ENCODE data around the gene ERFL.
A peak's percentile ranks its signal among the peaks of the same experiment; 100 is the strongest.

The ERFL gene

DNA sequence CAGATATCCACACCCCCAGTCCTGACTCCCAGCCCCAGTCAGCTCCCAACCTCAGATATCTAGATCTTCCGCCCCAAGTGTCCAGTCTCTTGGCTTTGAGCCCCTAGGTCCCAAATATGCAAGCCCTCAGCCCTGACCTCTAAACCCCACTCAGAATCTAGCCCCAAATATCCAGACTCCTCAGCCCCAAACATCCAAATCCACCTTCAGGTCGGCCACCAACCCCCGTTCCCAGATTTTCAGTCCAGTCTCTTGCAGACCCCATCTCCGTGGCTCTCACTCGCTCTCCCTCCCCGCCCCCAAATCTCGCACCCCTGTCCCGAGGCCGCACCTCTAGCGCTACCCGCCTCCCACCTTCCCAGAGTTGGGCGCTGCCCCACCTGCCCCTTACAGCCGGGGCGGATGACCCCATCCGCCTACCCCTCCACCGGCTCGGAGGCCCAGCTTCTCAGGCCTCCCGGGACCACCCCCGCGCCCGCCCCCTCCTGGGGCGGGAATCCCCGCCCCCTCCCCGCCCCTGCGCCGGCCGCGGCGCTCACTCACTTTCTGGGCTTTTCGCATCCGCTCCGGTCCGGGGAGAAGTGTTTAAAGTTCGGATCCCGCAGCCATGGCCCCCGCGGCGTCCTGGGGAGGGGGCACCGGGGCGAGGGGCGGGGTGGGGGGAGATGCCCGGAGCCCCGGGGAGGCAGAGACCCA lies 604 bp downstream of the ERFL start:
- Histone ChIP-seq H3K27ac (ENCODE audit: poor library complexity, severe bottlenecking) (no peak overlapping the region), H3K36me3 (ENCODE audit: low read depth) (no peaks in the 10 kb centered on the region), H3K4me3 (ENCODE audit: severe bottlenecking) (no peak overlapping the region), H3K27me3 (ENCODE audit: insufficient read depth, poor library complexity, severe bottlenecking) (peaks cover 87% of the 10 kb centered on the region), H3K4me1 (ENCODE audit: insufficient read depth, poor library complexity, severe bottlenecking) (no peaks in the 10 kb centered on the region), H3K9me3 (ENCODE audit: severe bottlenecking) (no peaks in the 10 kb centered on the region)
- TF ChIP-seq, protein P1, sequence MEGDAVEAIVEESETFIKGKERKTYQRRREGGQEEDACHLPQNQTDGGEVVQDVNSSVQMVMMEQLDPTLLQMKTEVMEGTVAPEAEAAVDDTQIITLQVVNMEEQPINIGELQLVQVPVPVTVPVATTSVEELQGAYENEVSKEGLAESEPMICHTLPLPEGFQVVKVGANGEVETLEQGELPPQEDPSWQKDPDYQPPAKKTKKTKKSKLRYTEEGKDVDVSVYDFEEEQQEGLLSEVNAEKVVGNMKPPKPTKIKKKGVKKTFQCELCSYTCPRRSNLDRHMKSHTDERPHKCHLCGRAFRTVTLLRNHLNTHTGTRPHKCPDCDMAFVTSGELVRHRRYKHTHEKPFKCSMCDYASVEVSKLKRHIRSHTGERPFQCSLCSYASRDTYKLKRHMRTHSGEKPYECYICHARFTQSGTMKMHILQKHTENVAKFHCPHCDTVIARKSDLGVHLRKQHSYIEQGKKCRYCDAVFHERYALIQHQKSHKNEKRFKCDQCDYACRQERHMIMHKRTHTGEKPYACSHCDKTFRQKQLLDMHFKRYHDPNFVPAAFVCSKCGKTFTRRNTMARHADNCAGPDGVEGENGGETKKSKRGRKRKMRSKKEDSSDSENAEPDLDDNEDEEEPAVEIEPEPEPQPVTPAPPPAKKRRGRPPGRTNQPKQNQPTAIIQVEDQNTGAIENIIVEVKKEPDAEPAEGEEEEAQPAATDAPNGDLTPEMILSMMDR (IDR thresholded peaks at IDR 0.05; ENCODE audit: poor library complexity, severe bottlenecking), result no peak
- ATAC-seq (ENCODE audit: low read depth) (no peak), DNase-seq (ENCODE audit: low spot score) (no peak)

DNA sequence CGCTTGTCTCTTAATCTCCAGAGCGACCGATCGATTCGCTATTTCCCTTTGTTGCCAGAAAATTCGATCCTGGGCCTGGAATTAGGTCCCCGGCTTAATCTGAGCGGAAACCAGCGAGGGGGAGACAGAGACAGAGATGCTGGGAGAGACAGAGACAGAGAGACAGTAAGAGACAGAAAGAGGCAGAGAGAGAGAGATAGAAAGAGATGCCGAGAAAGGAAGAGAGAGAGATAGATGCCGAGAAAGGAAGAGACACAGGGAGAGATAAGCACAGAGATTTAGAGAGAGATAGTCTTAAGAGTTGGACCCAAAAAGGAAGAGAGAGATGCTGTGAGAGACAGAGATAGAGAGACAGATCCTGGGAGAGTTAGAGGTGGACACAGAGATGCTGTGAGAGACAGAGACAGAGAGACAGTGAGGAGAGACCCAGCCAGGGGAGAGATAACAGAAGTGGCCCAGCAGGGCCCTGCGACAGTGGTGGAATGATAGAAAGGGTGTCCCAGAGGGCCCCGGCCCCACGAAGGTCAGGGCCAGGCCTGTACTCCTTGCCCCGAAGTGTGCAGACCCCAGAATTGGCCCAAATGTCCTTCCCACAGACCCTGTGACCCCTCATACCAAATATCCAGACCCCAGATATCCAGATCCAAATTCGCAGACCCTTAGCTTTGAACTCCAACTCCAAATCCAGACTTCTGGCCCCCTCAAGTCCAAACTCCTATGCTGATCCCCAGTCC lies 1.3 kb downstream of the ERFL start:
- Histone ChIP-seq H3K27ac (ENCODE audit: poor library complexity, severe bottlenecking) (no peak overlapping the region), H3K9me3 (ENCODE audit: severe bottlenecking) (no peaks in the 10 kb centered on the region), H3K4me1 (ENCODE audit: insufficient read depth, poor library complexity, severe bottlenecking) (no peaks in the 10 kb centered on the region), H3K36me3 (ENCODE audit: low read depth) (no peaks in the 10 kb centered on the region), H3K27me3 (ENCODE audit: insufficient read depth, poor library complexity, severe bottlenecking) (peaks cover 87% of the 10 kb centered on the region), H3K4me3 (ENCODE audit: severe bottlenecking) (no peak overlapping the region)
- ATAC-seq (ENCODE audit: low read depth) (no peak), DNase-seq (ENCODE audit: low spot score) (no peak)
- TF ChIP-seq, protein P1 (IDR thresholded peaks at IDR 0.05; ENCODE audit: poor library complexity, severe bottlenecking), result no peak

DNA sequence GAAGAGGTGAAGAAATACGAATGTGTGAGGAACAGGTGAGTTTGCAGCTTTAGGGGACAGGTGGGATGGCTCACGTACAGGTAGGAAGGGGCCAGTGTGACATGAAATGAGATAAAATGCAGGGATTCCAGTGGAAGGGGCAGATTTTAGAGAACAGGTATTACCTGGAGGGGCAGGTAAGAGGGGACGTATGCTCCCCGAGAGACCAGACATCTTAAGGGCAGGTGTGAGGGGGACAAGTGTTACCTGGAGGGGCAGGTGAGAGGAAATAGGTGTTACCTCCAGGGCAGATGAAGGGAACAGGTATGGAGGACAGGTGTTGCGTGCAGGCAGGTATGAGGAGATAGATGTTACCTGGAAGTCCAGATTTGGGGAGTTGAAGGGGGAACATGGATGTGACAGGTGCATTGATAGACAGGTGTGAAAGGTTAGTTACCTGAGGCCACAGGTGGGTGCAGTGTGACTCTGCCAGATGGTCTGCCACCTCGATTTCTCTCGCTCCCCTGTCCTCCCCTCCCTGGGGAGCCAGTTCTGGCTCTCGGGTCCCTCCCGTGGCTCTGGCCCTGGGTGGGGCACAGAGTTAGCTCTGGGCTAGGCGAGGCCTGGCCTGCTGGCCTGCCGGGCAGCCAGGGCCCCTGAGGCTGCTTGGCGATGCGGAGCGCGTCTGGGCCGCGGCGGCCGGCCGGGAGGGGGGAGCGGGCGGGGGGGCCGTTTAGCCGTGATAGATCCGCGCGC lies 2.1 kb downstream of the ERFL start:
- Histone ChIP-seq H3K36me3 (ENCODE audit: low read depth) (no peaks in the 10 kb centered on the region), H3K27me3 (ENCODE audit: insufficient read depth, poor library complexity, severe bottlenecking) (peaks cover 87% of the 10 kb centered on the region), H3K4me1 (ENCODE audit: insufficient read depth, poor library complexity, severe bottlenecking) (no peaks in the 10 kb centered on the region), H3K27ac (ENCODE audit: poor library complexity, severe bottlenecking) (no peak overlapping the region), H3K9me3 (ENCODE audit: severe bottlenecking) (no peaks in the 10 kb centered on the region), H3K4me3 (ENCODE audit: severe bottlenecking) (no peak overlapping the region)
- TF ChIP-seq, protein P1 (IDR thresholded peaks at IDR 0.05; ENCODE audit: poor library complexity, severe bottlenecking), result no peak
- ATAC-seq (ENCODE audit: low read depth), result no peak
- no peak for DNase-seq (ENCODE audit: low spot score)

DNA sequence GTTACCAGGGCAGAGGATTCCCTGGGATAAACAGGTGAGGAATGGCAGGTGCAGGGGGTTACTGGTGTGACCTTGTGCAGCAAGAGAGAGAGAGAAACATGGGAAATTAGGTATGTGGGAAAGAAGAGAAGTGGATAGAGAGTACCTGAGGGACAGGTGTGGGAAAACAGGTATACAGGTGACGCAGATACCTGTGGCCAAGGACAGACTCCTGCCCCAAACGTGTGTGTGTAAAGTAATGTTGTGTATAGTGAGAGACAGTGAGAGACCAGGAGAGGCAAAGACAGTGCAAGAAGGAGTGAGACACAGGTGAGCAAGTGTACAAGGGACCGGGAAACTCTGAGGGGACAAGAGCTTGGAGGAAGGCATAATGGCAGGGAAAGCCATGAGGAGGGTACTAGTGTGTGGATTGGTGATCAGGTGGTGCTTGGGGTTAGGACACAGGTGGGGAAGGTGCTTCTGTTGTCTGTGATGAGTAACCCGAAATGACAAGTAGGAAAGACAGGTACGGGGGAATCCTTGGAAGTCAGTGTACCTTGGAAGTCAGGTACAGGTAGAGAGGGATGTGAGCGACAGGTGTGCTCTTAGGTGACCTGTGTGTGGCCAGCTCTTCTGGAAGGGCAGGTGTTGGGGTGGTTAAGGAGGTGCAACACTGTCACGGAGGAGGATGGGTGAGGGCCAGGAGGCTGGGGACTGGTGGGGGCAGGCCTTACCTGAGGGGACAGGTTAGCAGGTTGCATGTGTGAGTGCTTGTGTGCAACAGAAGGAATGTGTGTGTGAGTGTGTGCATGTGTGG lies 2.8 kb downstream of the ERFL start:
- Histone ChIP-seq H3K4me1 (ENCODE audit: insufficient read depth, poor library complexity, severe bottlenecking) (no peaks in the 10 kb centered on the region), H3K36me3 (ENCODE audit: low read depth) (no peaks in the 10 kb centered on the region), H3K9me3 (ENCODE audit: severe bottlenecking) (no peaks in the 10 kb centered on the region), H3K27me3 (ENCODE audit: insufficient read depth, poor library complexity, severe bottlenecking) (peaks cover 84% of the 10 kb centered on the region), H3K4me3 (ENCODE audit: severe bottlenecking) (no peak overlapping the region), H3K27ac (ENCODE audit: poor library complexity, severe bottlenecking) (no peak overlapping the region)
- DNase-seq (ENCODE audit: low spot score) (no peak), ATAC-seq (ENCODE audit: low read depth) (peak; percentile 16; the same call in 1 of the 3 replicates)
- TF ChIP-seq, protein P1 (IDR thresholded peaks at IDR 0.05; ENCODE audit: poor library complexity, severe bottlenecking), result no peak

Data from RWPE2 (cell line).